Kidney capillary endothelial cell (primary cell): ENCODE results near the gene CCDC201.
"Not testable (repeated sequence)": the region's sequence is repeated elsewhere in the genome, so short reads cannot be mapped to it uniquely, and the experiment has no call there.

ENCODE experiments used
- DNase-seq: peaks from one replicate; pipeline ENCODE4 v3.0.0-alpha.2; 2018; ENCODE audit warnings: low spot score

CCDC201 gene

GRCh38 chr7:45817913-45818312 lies 55.0 kb downstream of the CCDC201 start:
- not testable (repeated sequence) for DNase-seq

- DNase-seq = not testable (repeated sequence)
Observed at GRCh38 chr7:45817016-45817415, 55.9 kb downstream of the CCDC201 start.

GRCh38 chr7:45814216-45815118 lies 58.4 kb downstream of the CCDC201 start:
- DNase-seq = not testable (repeated sequence)

GRCh38 chr7:45813771-45814170 lies 59.1 kb downstream of the CCDC201 start:
- not testable (repeated sequence) for DNase-seq

- DNase-seq = no peak
Observed at GRCh38 chr7:45812946-45813345, 59.9 kb downstream of the CCDC201 start.

GRCh38 chr7:45811652-45812234 lies 61.1 kb downstream of the CCDC201 start:
- not testable (repeated sequence) for DNase-seq

GRCh38 chr7:45810451-45811005 lies 62.4 kb downstream of the CCDC201 start:
- DNase-seq = not testable (repeated sequence)
